ENCODE measurements around the gene ID1. TPM values are rescaled to one million over a fixed set of nuclear protein-coding genes. Genes with fewer than 3 reads are reported as not detected.

Gene ID1
- total RNA-seq, 1 experiment from 2014 or later = 88.8 TPM

GRCh38 chr20:31652917-31653396, 47.9 kb downstream of the ID1 start:
- H3K4me1 Mint-ChIP-seq = no peaks in the 10 kb centered on the region

GRCh38 chr20:31653561-31653960, 48.5 kb downstream of the ID1 start:
- no peaks in the 10 kb centered on the region for H3K9me3 Mint-ChIP-seq
- no peaks in the 10 kb centered on the region for H3K4me1 Mint-ChIP-seq
- H3K27me3 Mint-ChIP-seq (ENCODE audit: low read depth) = peaks cover 4% of the 10 kb centered on the region
- H3K27ac Mint-ChIP-seq = no peak overlapping the region
- no peaks in the 10 kb centered on the region for H3K36me3 Mint-ChIP-seq
- no peak overlapping the region for H3K4me3 Mint-ChIP-seq
- CTCF ChIA-PET = interaction anchor here (1.0 to 5.3 kb wide), 5 partner anchors 8 to 96 kb away, joined by 3 to 27 read pairs (median 5); partner anchors contain the start of gene BCL2L1
- no peak for ATAC-seq
- no peak for DNase-seq (ENCODE audit: low spot score)
- POLR2A ChIA-PET = no interaction called here
- no peak for TF ChIP-seq OVOL2 (CRISPR knock-in tag; IDR thresholded peaks at IDR 0.05; ENCODE audit: borderline replicate concordance)
- TF ChIP-seq SP1 (CRISPR knock-in tag; conservative IDR thresholded peaks at IDR 0.05) = no peak
- TF ChIP-seq FOXJ3 (CRISPR knock-in tag; IDR thresholded peaks at IDR 0.05; ENCODE audit: borderline replicate concordance) = no peak
- TF ChIP-seq CREB1 (CRISPR knock-in tag; IDR thresholded peaks at IDR 0.05) = no peak
- no peak for TF ChIP-seq RELA (CRISPR knock-in tag; IDR thresholded peaks at IDR 0.05; ENCODE audit: borderline replicate concordance)
- TF ChIP-seq ZNF512 (CRISPR knock-in tag; IDR thresholded peaks at IDR 0.05; ENCODE audit: borderline replicate concordance) = no peak
- TF ChIP-seq ZNF138 (CRISPR knock-in tag; conservative IDR thresholded peaks at IDR 0.05) = no peak
- no peak for TF ChIP-seq TCF7 (CRISPR knock-in tag; IDR thresholded peaks at IDR 0.05; ENCODE audit: low read depth)
- no peak for TF ChIP-seq ZNF232 (CRISPR knock-in tag; IDR thresholded peaks at IDR 0.05)

More at GRCh38 chr20:31652917-31653396, 47.9 kb downstream of the ID1 start:
- no peak overlapping the region for H3K4me3 Mint-ChIP-seq
- CTCF ChIA-PET = interaction anchor here (0.9 to 6.8 kb wide), 6 partner anchors 9 to 96 kb away, joined by 3 to 36 read pairs (median 10); partner anchors contain the start of gene BCL2L1
- H3K9me3 Mint-ChIP-seq = no peaks in the 10 kb centered on the region
- POLR2A ChIA-PET = interaction anchor here (0.7 to 1.2 kb wide), 2 partner anchors 9 to 68 kb away, joined by 3 to 4 read pairs; no protein-coding TSS in a partner anchor
- no peak overlapping the region for H3K27ac Mint-ChIP-seq
- TF ChIP-seq KAT7 (CRISPR knock-in tag; IDR thresholded peaks at IDR 0.05; ENCODE audit: borderline replicate concordance) = no peak
- TF ChIP-seq E2F1 (CRISPR knock-in tag; IDR thresholded peaks at IDR 0.05) = no peak
- TF ChIP-seq NFATC4 (CRISPR knock-in tag; IDR thresholded peaks at IDR 0.05) = no peak
- TF ChIP-seq ATF6 (CRISPR knock-in tag; IDR thresholded peaks at IDR 0.05) = no peak
- TF ChIP-seq NFYB (CRISPR knock-in tag; conservative IDR thresholded peaks at IDR 0.05; ENCODE audit: low read depth) = no peak
- TF ChIP-seq CTCF (IDR thresholded peaks at IDR 0.05) = no peak
- TF ChIP-seq ZNF425 (CRISPR knock-in tag; conservative IDR thresholded peaks at IDR 0.05) = no peak
- peaks cover 4% of the 10 kb centered on the region for H3K27me3 Mint-ChIP-seq (ENCODE audit: low read depth)
- no peaks in the 10 kb centered on the region for H3K36me3 Mint-ChIP-seq
- DNase-seq (ENCODE audit: low spot score) (no peak), ATAC-seq (no peak)

Measured in WTC11 (cell line).